AML-193 (cell line): ENCODE measurements around the gene NTNG2.
"Not testable (repeated sequence)": the region's sequence is repeated elsewhere in the genome, so short reads cannot be mapped to it uniquely, and the experiment has no call there.

ENCODE experiments used
- DNase-seq, 2 experiments: peaks; one replicate each; lab custom pipeline; 2025; lab: John Stamatoyannopoulos, UW

Gene NTNG2, protein sequence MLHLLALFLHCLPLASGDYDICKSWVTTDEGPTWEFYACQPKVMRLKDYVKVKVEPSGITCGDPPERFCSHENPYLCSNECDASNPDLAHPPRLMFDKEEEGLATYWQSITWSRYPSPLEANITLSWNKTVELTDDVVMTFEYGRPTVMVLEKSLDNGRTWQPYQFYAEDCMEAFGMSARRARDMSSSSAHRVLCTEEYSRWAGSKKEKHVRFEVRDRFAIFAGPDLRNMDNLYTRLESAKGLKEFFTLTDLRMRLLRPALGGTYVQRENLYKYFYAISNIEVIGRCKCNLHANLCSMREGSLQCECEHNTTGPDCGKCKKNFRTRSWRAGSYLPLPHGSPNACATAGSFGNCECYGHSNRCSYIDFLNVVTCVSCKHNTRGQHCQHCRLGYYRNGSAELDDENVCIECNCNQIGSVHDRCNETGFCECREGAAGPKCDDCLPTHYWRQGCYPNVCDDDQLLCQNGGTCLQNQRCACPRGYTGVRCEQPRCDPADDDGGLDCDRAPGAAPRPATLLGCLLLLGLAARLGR

DNA sequence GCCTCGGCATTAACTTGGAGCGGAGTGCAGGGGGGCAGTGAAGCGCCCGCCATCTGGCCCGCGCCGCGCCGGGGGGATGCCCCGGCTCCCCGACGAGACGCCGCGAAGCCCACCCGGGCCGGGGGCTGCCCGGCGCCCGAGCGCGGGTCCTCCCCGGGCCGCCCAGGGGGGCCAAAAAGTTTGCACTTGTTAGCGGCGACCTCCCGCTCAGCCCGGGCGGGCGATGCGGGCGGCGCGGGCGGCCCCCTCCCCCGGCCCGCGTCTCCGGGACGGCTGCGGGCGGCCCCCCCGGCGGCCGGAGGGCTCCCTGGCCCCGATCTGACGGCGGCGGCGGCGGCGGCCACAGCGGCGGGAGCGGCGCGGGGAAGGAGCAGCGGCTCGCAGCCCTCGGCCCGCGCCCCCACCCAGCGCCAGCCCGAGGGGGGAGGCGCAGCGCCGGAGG lies at the start of gene NTNG2:
Gene NTNG2, plus strand, starts transcription at position 316 of the 442 bp plus-strand sequence. CDS start 4,774 bp downstream, outside the sequence.
- no peak for DNase-seq

DNA sequence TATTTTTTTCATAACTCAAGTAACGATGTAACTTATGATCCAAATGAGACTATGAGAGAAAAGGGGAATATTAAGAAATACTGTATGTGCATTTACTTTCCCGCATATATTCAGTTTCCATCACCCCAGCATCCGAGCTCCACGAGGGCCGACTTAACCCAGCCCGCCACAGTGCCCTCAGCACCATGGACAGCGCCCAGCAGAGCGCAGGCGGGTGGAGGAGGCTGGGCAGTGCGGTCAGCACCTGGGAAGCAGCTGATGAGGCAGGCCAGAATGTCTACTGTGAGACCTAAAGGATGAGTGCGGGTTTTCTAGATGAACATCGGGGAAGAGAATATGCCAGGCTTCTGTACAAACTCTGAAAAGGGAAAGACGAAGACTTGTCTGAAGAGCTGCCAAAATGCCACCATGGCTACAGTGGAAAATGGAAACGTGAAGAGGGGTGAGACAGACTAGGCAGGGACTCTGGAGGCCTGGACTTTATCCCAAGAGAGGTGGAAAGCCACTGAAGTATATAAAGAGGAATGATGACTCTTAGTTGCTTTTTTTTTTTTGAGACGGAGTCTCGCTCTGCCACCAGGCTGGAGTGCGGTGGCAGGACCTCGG lies 47.7 kb upstream of the NTNG2 start:
- DNase-seq = no peak

DNA sequence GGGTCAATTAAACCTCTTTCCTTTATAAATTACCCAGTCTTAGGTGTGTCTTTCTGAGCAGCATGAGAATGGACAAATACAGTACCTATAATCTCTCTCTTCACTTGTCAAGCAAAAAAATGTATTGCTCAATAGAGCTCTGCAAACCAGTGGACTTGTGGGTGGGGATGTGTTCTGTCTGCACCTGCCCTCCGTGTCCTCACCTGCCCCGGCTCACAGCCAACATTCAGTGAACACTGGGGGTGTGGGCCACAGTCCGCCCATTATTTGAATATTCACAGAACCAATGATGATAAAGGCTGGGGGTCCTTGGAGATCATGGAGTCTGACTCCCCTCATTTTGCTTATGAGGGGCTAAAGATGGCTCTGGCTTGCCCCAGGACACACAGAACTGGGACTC lies 45.3 kb upstream of the NTNG2 start:
- no peak for DNase-seq

DNA sequence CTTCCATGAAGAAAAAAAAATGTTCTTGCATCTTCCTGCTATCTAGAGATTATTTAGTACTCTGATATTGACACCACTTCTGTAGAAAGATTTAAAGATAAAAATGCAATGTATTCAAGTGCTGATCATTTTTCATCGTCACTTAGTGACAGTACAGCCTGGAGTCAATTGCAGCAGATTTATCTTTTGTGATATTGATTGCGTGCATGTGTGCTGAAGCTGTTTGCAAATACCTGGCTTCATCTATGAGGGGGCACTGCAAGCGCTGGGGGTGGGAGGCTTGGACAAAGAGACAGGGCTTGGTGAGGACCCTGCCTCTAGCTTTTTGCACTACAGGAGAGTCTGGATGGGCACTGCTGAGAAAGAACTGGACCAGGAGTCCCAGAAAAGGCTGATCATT lies 44.2 kb upstream of the NTNG2 start:
- no peak for DNase-seq

DNA sequence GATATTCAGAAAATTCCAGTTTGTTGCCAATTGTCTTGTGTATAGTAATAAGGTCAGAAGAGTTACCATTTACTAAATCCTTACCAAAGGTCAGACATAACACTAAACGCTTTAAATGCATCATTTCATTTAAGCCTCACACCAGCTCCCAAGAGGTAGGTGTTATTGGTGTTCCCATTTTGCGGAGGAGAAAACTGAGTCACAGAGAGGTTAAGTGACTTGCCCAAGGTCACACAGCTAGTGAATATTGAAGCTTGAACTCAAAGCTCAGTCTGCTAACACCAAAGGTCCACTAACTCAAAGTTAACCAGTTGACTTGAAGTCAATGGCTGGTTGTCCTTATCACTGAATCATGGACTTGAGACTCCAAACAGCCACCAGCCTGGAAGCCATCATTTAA lies 40.8 kb upstream of the NTNG2 start:
- DNase-seq = no peak

DNA sequence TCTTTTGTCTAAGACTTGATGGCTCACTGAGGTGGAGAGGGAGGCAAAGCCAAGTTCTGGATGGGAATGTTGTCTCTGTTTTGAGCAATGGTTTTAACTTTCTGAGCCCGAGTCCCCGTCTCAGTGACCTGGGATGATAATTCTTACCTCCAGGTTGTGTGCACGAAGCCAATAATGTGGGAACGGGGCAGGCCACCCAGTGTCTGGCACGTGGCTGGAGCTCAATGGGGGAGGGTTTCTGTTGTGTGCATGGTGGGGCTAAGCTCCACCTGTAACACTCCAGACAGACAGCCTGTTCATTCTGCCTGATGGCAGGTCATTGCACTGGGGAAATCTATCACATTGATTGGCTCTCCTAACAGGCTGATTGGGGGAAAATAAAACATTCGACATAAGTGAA lies 37.1 kb upstream of the NTNG2 start:
- no peak for DNase-seq

DNA sequence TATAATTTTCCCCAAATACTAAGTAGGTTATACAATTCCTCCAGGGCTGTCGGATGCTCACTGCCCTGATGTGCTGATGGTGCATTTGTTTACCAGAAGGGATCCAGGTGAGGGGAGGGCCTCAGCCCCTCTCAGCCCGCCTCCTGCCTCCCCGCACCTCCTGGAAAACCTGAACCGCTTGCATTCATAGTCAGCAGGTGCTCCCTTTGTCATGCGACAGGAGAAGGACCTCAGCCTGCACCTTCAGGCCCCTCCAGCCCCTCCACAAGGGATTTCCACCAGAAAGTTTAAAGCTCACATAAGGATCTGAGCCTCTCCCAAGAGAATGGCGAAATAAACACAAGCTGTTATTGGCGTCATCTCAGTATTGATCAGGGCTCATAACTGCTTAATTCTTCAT lies 36.5 kb upstream of the NTNG2 start:
- no peak for DNase-seq

DNA sequence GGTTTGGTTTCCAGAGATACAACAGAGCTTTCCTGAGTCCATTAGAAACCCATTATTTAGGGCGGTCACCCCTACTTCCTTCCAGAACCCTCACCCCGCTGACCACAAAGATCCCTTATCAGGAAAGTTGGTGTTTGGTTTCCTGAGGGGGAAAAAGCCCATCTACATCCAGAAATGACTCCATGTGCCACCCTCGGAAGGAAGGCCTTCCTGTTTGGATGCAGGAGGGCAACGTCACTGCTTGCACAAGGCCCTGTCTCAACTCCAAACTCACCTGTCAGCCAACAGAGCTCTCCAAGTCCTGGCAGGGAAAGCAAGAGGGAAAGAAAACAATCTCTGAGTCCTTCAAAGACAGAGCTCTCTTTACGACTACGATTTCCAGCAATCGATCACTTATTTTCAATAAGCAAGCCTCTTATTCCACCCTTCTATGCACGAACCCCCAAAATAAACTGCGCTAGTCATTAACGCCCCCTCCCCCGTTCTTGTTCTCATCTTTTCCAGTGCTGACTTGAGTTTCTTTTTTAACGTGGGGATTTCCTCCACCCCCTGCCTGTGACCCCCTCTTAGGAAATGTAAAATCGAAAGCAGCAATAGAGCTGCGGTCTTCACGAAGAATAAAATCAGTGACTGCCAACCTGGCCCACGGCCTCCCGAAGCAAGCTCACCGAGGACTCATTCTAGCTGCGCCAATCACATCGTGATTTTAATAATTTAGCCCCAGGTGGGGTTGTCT lies 35.7 kb upstream of the NTNG2 start:
- no peak for DNase-seq

DNA sequence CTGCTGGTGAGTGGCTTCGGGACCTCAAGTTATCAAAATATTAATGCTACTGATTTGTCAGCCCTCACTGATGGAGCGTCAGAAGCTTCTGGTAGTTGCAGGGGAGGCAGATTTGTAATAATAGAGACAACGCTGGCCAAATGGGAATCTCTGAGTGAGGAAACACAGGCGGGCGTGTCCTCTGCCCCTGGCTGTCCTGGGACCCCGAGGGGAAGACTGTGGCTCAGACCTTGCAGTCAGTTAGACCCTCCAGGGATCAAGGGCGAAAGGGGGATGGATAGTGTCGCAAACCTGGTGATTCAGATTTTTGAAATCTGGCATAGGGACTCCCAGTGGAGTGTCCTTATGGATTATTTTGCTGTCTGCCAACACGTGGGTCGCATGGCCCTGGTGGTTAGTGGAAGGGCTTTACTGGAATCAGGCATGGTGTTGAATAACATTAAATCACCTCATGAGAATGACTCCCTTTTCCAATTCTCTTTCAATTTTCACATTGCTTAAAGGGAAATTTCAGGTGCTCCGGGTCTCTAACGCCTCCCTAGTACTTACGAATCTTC lies 35.1 kb upstream of the NTNG2 start:
- DNase-seq = no peak

DNA sequence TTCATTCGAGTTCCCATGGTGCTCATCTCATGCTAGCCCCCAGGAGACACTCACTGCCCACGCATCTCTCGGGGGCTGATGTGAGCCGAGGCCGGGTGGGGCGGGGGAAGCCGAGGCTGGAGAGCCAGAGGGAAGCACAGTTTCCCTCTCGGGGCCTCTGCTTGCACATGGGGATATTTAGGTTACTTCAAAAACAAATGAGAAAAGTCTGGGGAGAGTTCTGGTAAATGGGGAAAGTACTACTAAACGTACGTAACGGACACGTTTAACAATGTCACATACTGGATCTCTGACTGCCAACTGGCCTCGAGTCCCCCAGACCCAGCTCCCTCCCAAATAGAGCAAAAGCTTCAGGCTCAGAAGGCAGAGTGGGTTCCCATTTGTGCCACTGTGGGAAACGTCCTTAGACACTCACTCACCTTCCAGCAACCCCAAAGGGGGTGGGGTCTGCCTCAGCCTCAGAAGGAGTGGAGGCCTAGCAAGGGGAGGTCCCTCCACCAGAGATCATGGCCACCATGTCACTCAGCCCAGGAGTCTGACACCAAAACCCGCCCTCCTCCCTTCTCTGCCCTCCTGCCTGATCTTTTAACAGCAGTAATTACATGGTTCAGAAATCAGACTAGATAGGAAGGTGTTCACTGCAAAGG lies 33.8 kb upstream of the NTNG2 start:
- DNase-seq = no peak

DNA sequence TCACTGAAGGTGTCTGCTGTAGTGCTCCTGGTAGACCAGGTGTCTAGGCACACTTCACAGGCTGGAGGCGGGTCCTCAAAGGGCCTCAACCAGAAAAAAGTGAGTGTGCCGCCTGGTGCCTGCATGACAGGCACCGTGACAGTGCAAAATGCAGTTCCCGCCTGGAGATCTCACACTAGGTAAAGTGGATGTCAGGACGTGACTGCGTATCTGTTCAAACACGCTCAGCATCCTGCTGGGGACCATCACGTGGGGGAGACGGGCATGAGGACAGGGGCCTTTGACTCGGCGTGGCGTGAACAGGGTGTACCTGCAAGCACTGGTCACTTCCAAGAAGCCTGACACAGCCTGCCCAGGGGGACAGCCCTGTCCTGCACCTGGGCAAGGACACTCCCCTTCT lies 32.3 kb upstream of the NTNG2 start:
- DNase-seq = no peak

DNA sequence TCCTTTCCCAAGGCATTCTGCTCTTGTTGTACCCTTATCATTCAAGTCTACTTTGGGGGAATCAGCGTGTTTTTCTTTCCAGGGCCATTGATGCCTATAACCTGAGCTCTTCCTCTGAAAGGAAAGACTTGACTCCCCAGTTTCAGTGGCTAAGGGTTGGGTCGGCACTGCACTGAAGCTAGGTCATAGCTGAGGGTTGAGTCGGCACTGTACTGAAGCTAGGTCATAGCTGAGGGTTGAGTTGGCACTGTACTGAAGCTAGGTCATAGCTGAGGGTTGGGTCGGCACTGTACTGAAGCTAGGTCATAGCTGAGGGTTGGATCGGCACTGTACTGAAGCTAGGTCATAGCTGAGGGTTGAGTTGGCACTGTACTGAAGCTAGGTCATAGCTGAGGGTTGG lies 27.8 kb upstream of the NTNG2 start:
- not testable (repeated sequence) for DNase-seq

DNA sequence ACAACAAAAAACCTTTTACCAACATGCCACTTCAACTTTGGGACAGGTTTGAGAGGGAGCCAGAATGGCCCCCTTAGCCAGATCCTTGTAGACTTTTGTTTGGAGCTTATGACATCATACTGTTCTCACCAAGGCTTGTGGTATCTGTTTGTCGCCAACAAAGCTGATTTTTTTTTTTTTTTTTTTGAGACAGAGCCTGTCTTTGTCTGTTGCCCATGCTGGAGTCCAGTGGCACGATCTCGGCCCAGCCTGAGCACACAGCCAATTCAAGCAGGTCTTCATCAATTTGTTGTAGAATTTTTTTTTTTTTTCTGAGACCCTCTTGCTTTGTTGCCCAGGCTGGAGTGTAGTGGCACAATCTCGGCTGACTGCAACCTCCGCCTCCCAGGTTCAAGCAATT lies 26.4 kb upstream of the NTNG2 start:
- DNase-seq = no peak

DNA sequence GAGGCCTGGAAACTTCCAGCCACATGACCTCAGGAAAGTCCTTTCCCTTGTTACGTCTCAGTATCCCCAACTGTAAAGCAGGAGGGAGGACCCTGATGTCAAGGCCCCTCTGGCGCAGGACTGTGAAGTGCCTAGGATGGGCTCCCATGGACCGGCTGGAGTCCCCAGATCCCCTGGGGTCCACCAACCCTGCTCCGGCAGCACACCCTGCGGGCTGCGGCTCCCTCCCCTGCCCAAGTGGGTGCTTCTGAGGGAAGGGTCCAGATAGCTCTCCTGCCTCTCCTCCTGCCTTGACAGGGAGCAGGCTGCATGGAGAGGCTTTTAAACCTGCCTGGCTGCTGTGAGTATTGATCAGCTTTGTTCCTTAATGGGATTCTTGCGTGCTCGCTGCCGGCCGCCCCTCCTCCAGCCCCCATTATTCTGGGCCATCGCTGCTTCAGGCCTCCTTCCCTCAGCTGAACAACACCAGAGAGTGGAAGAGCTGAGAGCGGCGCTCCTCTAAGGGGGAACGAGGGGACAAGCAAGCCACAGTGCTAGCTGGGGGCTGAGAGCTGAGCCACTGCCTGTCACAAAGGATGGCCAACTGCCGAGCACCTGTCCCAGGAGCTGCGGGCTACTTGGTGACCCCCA lies 25.6 kb upstream of the NTNG2 start:
- no peak for DNase-seq

DNA sequence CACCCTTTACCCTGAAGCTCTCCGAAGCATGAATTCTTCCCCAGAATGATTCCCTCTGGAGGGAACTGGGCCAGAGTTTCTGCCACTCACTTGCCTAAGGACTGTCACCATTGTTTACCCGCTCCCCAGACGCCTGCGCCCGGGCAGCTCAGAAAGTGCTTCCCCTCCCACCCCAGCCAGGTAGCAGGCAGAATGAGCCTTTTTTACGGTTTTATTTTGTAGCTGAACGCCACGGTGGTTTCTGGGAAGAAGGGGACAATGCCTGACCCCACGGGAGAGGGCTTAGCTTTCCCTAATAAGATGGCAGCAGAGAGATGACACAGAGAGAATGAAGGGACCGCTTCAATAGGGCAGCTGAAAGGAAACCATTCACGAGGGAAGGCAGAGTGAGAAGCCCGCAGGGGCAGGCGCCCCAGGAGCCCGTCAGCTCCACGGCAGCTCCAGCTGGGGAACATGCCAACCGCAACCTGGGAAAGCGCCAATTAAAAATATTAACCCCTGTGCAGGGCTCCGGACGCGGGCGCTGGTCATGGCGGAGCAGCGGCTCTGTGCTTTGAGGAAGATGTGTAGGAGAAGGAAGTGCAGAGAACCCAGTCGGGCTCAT lies 20.4 kb upstream of the NTNG2 start:
- no peak for DNase-seq

DNA sequence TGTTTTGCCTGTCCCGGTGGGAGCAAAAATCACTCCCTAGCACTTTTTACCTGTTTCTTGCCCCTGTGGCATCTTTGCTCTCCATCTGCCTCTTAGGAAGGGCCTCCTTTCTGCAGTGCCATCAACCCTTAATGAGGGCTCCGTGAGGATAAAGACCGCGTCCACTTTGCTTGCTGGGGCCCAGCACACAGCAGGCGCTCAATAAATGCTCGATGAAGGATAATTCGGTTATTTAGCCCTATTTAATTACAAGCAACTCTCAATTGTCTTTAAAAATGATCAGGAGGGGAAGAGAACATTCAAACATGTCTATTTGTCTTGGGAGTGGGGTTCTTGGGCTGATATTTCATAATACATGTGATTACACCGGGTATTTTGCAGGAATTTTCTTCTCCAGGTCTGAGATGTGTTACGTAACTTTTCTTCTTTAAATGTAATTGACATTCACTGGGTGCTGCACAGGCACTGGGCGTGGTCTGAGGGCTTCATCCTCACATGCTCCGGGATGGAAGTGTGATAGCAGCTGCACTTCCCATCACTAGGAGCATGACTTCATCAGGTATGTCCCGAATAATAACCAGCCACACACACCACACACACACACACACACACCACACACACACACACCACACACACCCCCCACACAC lies 19.8 kb upstream of the NTNG2 start:
- no peak for DNase-seq

DNA sequence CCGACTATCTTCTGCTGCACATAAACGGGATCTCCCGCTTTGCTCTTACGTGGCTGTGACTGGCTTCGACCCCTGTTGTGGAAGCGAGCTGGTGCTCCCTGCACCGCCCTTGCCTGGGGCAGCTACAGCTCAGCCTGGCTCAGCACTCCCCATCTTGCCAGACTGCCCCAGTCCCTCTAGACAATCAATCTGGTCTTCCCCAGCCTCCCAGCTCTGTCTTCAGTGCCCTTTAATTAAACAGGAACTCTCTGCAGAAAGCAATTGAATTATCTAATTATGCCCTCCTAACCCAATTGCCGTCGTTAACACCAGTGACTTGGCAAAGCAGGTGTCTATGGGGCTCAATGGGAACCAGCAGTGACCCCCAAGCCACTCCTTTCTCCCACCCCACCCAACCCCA lies 18.9 kb upstream of the NTNG2 start:
- no peak for DNase-seq

DNA sequence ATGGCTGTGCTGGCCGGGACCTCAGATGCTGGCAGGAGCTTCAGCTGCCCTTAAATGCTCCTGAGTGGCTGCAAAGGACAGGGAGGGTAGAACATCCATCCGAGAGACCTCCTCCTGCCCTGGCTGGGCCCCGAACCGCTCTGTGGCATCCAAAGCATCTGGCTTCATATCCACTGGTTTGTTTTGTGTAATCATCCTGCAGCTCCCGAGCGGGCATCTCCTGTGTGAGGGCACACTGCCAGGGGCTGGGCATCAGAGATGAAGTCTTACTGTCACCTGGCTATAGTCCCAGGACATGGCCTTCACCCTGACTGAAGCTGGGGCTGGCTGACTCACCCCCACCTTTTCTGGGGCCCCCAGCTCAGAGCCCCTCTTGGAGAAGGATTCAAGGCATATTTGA lies 18.5 kb upstream of the NTNG2 start:
- no peak for DNase-seq

DNA sequence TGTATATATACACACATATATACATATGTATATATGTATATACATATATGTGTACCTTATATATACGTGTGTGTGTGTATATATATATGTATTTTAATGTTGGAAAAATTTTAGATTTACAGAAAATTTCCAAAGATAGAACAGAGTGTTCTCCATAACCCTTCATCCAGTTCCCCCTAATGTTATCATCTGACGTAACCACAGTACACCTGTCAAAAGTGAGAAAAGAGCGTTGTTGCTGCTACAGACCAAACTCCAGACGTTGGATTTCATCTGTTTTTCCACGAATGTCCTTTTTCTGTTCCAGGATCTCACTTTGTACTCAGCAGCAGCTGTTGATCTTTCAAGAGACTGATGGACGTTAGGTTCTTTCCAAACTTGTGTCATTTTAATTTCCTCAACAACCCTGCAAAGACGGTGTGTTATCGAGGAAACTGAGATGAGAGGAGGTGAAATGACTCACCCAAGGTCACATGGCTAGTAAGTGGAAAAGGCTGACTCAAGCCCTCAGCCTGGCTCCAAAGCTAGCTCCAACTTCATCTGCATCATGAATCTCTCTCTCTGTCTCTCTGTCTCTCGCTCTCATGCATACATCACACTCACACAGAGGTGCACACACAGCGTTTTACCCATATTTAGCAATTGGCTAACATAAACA lies 17.0 kb upstream of the NTNG2 start:
- DNase-seq = no peak

DNA sequence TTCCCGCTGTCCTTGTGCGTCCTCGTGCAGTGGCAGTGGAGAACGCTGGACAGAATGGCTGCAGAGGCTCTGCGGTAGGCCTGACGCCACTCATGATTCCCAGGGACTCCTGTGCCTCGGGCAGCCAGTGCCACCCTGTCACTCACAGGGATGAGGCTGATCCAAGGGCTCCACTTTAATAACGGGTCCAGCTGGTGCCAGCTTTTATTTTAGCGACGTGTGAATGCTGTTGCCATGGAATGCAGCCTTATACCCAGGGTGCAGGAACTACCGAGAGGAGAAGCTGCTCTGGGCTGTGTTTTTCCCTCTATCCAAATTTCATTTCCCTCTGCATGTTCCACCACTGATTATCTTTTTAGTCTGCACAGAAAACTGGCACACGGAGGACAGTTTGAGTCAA lies 15.8 kb upstream of the NTNG2 start:
- DNase-seq = no peak
